HepG2 (cell line): ENCODE data around the gene SDC4. TPM values are rescaled to one million over a fixed set of nuclear protein-coding genes. Genes with fewer than 3 reads are reported as not detected.
A peak's percentile ranks its signal among the peaks of the same experiment; 100 is the strongest.

Experiments
- CENPX ChIP-seq: sonication (generic); formaldehyde crosslinking; IDR thresholded peaks from 2 replicates; pipeline ENCODE4 v1.9.0; 2021; ENCODE audit warnings: mild to moderate bottlenecking, missing genetic modification reagents, moderate library complexity
- EP300 ChIP-seq, 3 experiments: sonication (generic) in 1 of 3; formaldehyde crosslinking in 1 of 3; IDR thresholded peaks; 2 replicates each; pipeline versions ENCODE4 v1.5.1 to v1.6.1; 2011 to 2020; ENCODE audit warnings: low read depth in 2 of 3, low read length in 2 of 3, borderline replicate concordance in 1 of 3, improper control_type of control experiment in 1 of 3, mild to moderate bottlenecking in 1 of 3, missing genetic modification reagents in 1 of 3, moderate library complexity in 1 of 3
- GZF1 ChIP-seq: sonication (generic); formaldehyde crosslinking; IDR thresholded peaks from 2 replicates; pipeline ENCODE4 v1.5.1; 2020; ENCODE audit warnings: mild to moderate bottlenecking, missing genetic modification reagents
- HDAC1 ChIP-seq: sonication (generic); formaldehyde crosslinking; IDR thresholded peaks from 2 replicates; pipeline ENCODE4 v1.5.1; 2020; ENCODE audit warnings: mild to moderate bottlenecking, missing genetic modification reagents
- HDAC6 ChIP-seq: fragments of 200-600 bp; sonication (generic); IDR thresholded peaks from 2 replicates; pipeline ENCODE4 v1.7.0; 2017; ENCODE audit warnings: mild to moderate bottlenecking, antibody characterized with exemption, low read length, low read depth
- HHEX ChIP-seq: IDR thresholded peaks from 2 replicates; pipeline ENCODE4 v1.6.1; 2016; ENCODE audit warnings: control low read depth
- HMG20A ChIP-seq: IDR thresholded peaks from 2 replicates; pipeline ENCODE4 v1.6.1; 2016; ENCODE audit warnings: borderline replicate concordance
- HNRNPK ChIP-seq: fragments of 200-400 bp; formaldehyde crosslinking; IDR thresholded peaks from 2 replicates; pipeline ENCODE4 v1.6.1; 2018; ENCODE audit warnings: low read length, low read depth, moderate library complexity, mild to moderate bottlenecking; ENCODE audit not compliant: poor library complexity, severe bottlenecking
- HNRNPLL ChIP-seq: fragments of 200-400 bp; formaldehyde crosslinking; IDR thresholded peaks from 2 replicates; pipeline ENCODE4 v1.6.1; 2017; ENCODE audit warnings: mild to moderate bottlenecking, low read depth, low read length; ENCODE audit not compliant: poor library complexity, severe bottlenecking
- IKZF1 ChIP-seq: fragments of 450-650 bp; IDR thresholded peaks from 2 replicates; pipeline ENCODE4 v1.7.1; 2016
- KDM1A ChIP-seq: IDR thresholded peaks from 2 replicates; pipeline ENCODE4 v1.6.1; 2016; ENCODE audit warnings: missing compliant biosample characterization
- MAFF ChIP-seq: IDR thresholded peaks from 2 replicates; pipeline ENCODE4 v1.6.1; 2011; ENCODE audit warnings: low read depth, low read length, improper control_type of control experiment
- MAFK ChIP-seq, 2 experiments: IDR thresholded peaks in 1 of 2; conservative IDR thresholded peaks in 1 of 2; 2 replicates each; pipeline ENCODE4 v1.6.1; 2011; ENCODE audit warnings: improper control_type of control experiment in 2 of 2, low read length in 2 of 2
- MTF1 ChIP-seq: sonication (generic); formaldehyde crosslinking; IDR thresholded peaks from 2 replicates; pipeline ENCODE4 v1.5.0; 2020; ENCODE audit warnings: missing genetic modification reagents
- REPIN1 ChIP-seq: sonication (generic); formaldehyde crosslinking; IDR thresholded peaks from 2 replicates; pipeline ENCODE4 v1.8.0; 2022; ENCODE audit warnings: missing genetic modification reagents, low read depth, mild to moderate bottlenecking, borderline replicate concordance
- SKI ChIP-seq: fragments of 450-650 bp; IDR thresholded peaks from one replicate; pipeline ENCODE4 v1.6.1; 2018; ENCODE audit warnings: mild to moderate bottlenecking; ENCODE audit not compliant: partially characterized antibody
- SP2 ChIP-seq: sonication (generic); formaldehyde crosslinking; IDR thresholded peaks from 2 replicates; pipeline ENCODE4 v1.5.1; 2020; ENCODE audit warnings: mild to moderate bottlenecking, missing genetic modification reagents
- ZNF12 ChIP-seq: sonication (generic); formaldehyde crosslinking; IDR thresholded peaks from 2 replicates; pipeline ENCODE4 v1.5.0; 2020; ENCODE audit warnings: missing genetic modification reagents
- ZNF276 ChIP-seq: sonication (generic); formaldehyde crosslinking; IDR thresholded peaks from 2 replicates; pipeline ENCODE4 v1.4.0; 2020; ENCODE audit warnings: mild to moderate bottlenecking, low read depth, missing genetic modification reagents
- ZNF501 ChIP-seq: sonication (generic); formaldehyde crosslinking; IDR thresholded peaks from 2 replicates; pipeline ENCODE4 v1.5.1; 2020; ENCODE audit warnings: mild to moderate bottlenecking, moderate library complexity, missing genetic modification reagents
- ZNF557 ChIP-seq: sonication (generic); formaldehyde crosslinking; IDR thresholded peaks from 2 replicates; pipeline ENCODE4 v1.4.0; 2020; ENCODE audit warnings: missing genetic modification reagents
- ZNF619 ChIP-seq: sonication (generic); formaldehyde crosslinking; IDR thresholded peaks from 2 replicates; pipeline ENCODE4 v1.4.0; 2020; ENCODE audit warnings: mild to moderate bottlenecking, missing genetic modification reagents
- ZNF749 ChIP-seq: sonication (generic); formaldehyde crosslinking; IDR thresholded peaks from 2 replicates; pipeline ENCODE4 v1.8.0; 2022; ENCODE audit warnings: mild to moderate bottlenecking, missing genetic modification reagents, moderate library complexity, borderline replicate concordance
- ZNF761 ChIP-seq: sonication (generic); formaldehyde crosslinking; conservative IDR thresholded peaks from 2 replicates; pipeline ENCODE4 v1.4.0; 2020; ENCODE audit warnings: mild to moderate bottlenecking, missing genetic modification reagents
- ZSCAN25 ChIP-seq: sonication (generic); formaldehyde crosslinking; IDR thresholded peaks from 2 replicates; pipeline ENCODE4 v1.8.0; 2022; ENCODE audit warnings: mild to moderate bottlenecking, missing genetic modification reagents
- polyA plus RNA-seq, 8 experiments: library from polyadenylated mRNA; depleted of rRNA in 3 of 8; stranded (reverse) in 7 of 8; unstranded in 1 of 8; fragments of >200 nt; fragmentation: Illumina TruSeq in 4 of 8; extraction: Trizol in 4 of 8; gene quantifications; 2 replicates each; pipeline versions ENCODE4 v1.2.1 to v1.2.3, GENCODE V29; 2011 to 2016; ENCODE audit warnings: low read depth in 4 of 8, missing spikeins in 1 of 8, mixed read lengths in 1 of 8; ENCODE audit not compliant: insufficient read depth in 1 of 8
- total RNA-seq, 5 experiments: library from RNA; depleted of rRNA; stranded (reverse); fragments of >200 nt; fragmentation: Illumina TruSeq; extraction: Trizol; gene quantifications; 2 replicates each; pipeline ENCODE4 v1.2.3, GENCODE V29; 2016; ENCODE audit warnings: low read depth in 1 of 5
- TF ChIP-seq, protein P1 (sequence below): IDR thresholded peaks from 2 replicates; pipeline ENCODE4 v1.6.1; 2016; ENCODE audit warnings: low read depth, borderline replicate concordance
- TF ChIP-seq, protein P2 (sequence below): IDR thresholded peaks from 2 replicates; pipeline ENCODE4 v1.6.1; 2012; ENCODE audit warnings: low read depth, low read length, improper control_type of control experiment

Gene SDC4
- total and polyA plus RNA-seq, 2 of the 13 experiments (the other 11 are each of a cell fraction or from before 2014, with no cell fraction given): 49.0 to 65.1 TPM

GRCh38 chr20:45340236-45340847 lies 7.9 kb downstream of the SDC4 start (continued):
- peak; percentile 75 to 79; a peak in 3 of 4 replicates for TF ChIP-seq EP300 (IDR thresholded peaks at IDR 0.05; ENCODE audit: low read depth in 2 of 2, low read length in 2 of 2)
- peak; percentile 66 for TF ChIP-seq EP300 (CRISPR knock-in tag; IDR thresholded peaks at IDR 0.05; ENCODE audit: borderline replicate concordance)
- peak; percentile 56; the same call in 1 of the 2 replicates for TF ChIP-seq ZNF501
- no peak for TF ChIP-seq ZNF619 (CRISPR knock-in tag)
- 0 out of 2 replicates have a peak, but pooled peaks have one; percentile 20 for TF ChIP-seq MAFF
- TF ChIP-seq, protein P1, sequence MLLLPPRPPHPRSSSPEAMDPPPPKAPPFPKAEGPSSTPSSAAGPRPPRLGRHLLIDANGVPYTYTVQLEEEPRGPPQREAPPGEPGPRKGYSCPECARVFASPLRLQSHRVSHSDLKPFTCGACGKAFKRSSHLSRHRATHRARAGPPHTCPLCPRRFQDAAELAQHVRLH: peak; percentile 51
- TF ChIP-seq GZF1 (CRISPR knock-in tag): no peak
- TF ChIP-seq ZNF276 (CRISPR knock-in tag): peak; percentile 50; the same call in 1 of the 2 replicates
- no peak for TF ChIP-seq HNRNPK
- TF ChIP-seq ZNF761: 0 out of 2 replicates have a peak, but pooled peaks have one; percentile 55
- peak; percentile 82 for TF ChIP-seq HDAC1
- TF ChIP-seq ZSCAN25: no peak
- 0 out of 4 replicates have a peak, but pooled peaks have one; percentile 5 to 28 for TF ChIP-seq MAFK (conservative IDR thresholded peaks at IDR 0.05 in 1 of 2, IDR thresholded peaks at IDR 0.05 in 1 of 2; ENCODE audit: low read length in 2 of 2)
- peak; percentile 63; the same call in 1 of the 2 replicates for TF ChIP-seq HHEX (CRISPR knock-in tag)
- 0 out of 2 replicates have a peak, but pooled peaks have one; percentile 55 for TF ChIP-seq HDAC6
- TF ChIP-seq HNRNPLL: no peak
- 0 out of 2 replicates have a peak, but pooled peaks have one; percentile 54 for TF ChIP-seq ZNF557 (CRISPR knock-in tag)
- TF ChIP-seq REPIN1 (CRISPR knock-in tag): peak; percentile 74; the same call in 1 of the 2 replicates
- TF ChIP-seq IKZF1: no peak
- TF ChIP-seq SP2: peak; percentile 12; the same call in 1 of the 2 replicates
- 0 out of 2 replicates have a peak, but pooled peaks have one; percentile 52 for TF ChIP-seq ZNF749 (CRISPR knock-in tag)
- peak; percentile 100 for TF ChIP-seq KDM1A (CRISPR knock-in tag)
- TF ChIP-seq, protein P2, sequence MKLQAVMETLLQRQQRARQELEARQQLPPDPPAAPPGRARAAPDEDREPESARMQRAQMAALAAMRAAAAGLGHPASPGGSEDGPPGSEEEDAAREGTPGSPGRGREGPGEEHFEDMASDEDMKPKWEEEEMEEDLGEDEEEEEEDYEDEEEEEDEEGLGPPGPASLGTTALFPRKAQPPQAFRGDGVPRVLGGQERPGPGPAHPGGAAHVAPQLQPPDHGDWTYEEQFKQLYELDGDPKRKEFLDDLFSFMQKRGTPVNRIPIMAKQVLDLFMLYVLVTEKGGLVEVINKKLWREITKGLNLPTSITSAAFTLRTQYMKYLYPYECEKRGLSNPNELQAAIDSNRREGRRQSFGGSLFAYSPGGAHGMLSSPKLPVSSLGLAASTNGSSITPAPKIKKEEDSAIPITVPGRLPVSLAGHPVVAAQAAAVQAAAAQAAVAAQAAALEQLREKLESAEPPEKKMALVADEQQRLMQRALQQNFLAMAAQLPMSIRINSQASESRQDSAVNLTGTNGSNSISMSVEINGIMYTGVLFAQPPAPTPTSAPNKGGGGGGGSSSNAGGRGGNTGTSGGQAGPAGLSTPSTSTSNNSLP: 0 out of 2 replicates have a peak, but pooled peaks have one; percentile 38
- 0 out of 2 replicates have a peak, but pooled peaks have one; percentile 53 for TF ChIP-seq MTF1 (CRISPR knock-in tag)
- 0 out of 2 replicates have a peak, but pooled peaks have one; percentile 20 for TF ChIP-seq ZNF12 (CRISPR knock-in tag)
- peak; percentile 86 for TF ChIP-seq SKI
- no peak for TF ChIP-seq CENPX
- TF ChIP-seq HMG20A: peak; percentile 83; the same call in 1 of the 2 replicates
